Measurements from ENCODE around the gene FUT9.

Gene FUT9

GRCh38 chr6:96212066-96212465 is 196.3 kb downstream of the FUT9 start:
- no peak for TF ChIP-seq CTCF (IDR thresholded peaks at IDR 0.05; ENCODE audit: low read length, missing control alignments)
- no peak overlapping the region for H3K4me3 ChIP-seq (replicated peaks; ENCODE audit: low read depth, low read length)
- DNase-seq (ENCODE audit: low read depth): no peak

GRCh38 chr6:96213784-96214183 is 198.0 kb downstream of the FUT9 start:
- TF ChIP-seq CTCF (IDR thresholded peaks at IDR 0.05; ENCODE audit: low read length, missing control alignments): no peak
- no peak overlapping the region for H3K4me3 ChIP-seq (replicated peaks; ENCODE audit: low read depth, low read length)
- no peak for DNase-seq (ENCODE audit: low read depth)

- no peak for DNase-seq (ENCODE audit: low read depth)
- no peak for TF ChIP-seq CTCF (IDR thresholded peaks at IDR 0.05; ENCODE audit: low read length, missing control alignments)
- H3K4me3 ChIP-seq (replicated peaks; ENCODE audit: low read depth, low read length): no peak overlapping the region
These were observed 207.9 kb downstream of the FUT9 start for GRCh38 chr6:96223695-96224094.

- no peak for TF ChIP-seq CTCF (IDR thresholded peaks at IDR 0.05; ENCODE audit: low read length, missing control alignments)
- H3K4me3 ChIP-seq (replicated peaks; ENCODE audit: low read depth, low read length): no peak overlapping the region
These were observed 211.4 kb downstream of the FUT9 start for GRCh38 chr6:96227135-96227534.

GRCh38 chr6:96234444-96234843 is 218.7 kb downstream of the FUT9 start:
- no peak overlapping the region for H3K4me3 ChIP-seq (replicated peaks; ENCODE audit: low read depth, low read length)
- DNase-seq (ENCODE audit: low read depth): no peak
- no peak for TF ChIP-seq CTCF (IDR thresholded peaks at IDR 0.05; ENCODE audit: low read length, missing control alignments)

More at GRCh38 chr6:96227135-96227534, 211.4 kb downstream of the FUT9 start:
- DNase-seq (ENCODE audit: low read depth): no peak

GRCh38 chr6:96235927-96236326 is 220.2 kb downstream of the FUT9 start:
- no peak for TF ChIP-seq CTCF (IDR thresholded peaks at IDR 0.05; ENCODE audit: low read length, missing control alignments)
- H3K4me3 ChIP-seq (replicated peaks; ENCODE audit: low read depth, low read length): no peak overlapping the region
- no peak for DNase-seq (ENCODE audit: low read depth)

- DNase-seq (ENCODE audit: low read depth): no peak
- TF ChIP-seq CTCF (IDR thresholded peaks at IDR 0.05; ENCODE audit: low read length, missing control alignments): no peak
- H3K4me3 ChIP-seq (replicated peaks; ENCODE audit: low read depth, low read length): no peak overlapping the region
These were observed 220.7 kb downstream of the FUT9 start for GRCh38 chr6:96236471-96236870.

All from fibroblast of pulmonary artery (primary cell).